IPS-20b (cell line): ENCODE data around the gene URM1.
"Not testable (repeated sequence)": the region's sequence is repeated elsewhere in the genome, so short reads cannot be mapped to it uniquely, and the experiment has no call there.

ENCODE experiments used
- H3K27ac ChIP-seq: one replicate; pipeline ENCODE4 v1.5.1; 2013; ENCODE audit warnings: low read length
- H3K27me3 ChIP-seq: 2 replicates; pipeline ENCODE4 v1.6.1; 2013; ENCODE audit warnings: mild to moderate bottlenecking, low read length, inconsistent platforms; ENCODE audit not compliant: insufficient read depth
- H3K36me3 ChIP-seq: 2 replicates; pipeline ENCODE4 v1.6.1; 2013; ENCODE audit warnings: low read depth, mild to moderate bottlenecking, inconsistent platforms, low read length, moderate library complexity; ENCODE audit not compliant: insufficient read depth
- H3K4me1 ChIP-seq: 2 replicates; pipeline ENCODE4 v1.6.1; 2013; ENCODE audit warnings: mild to moderate bottlenecking, control low read depth, inconsistent platforms, low read length, moderate library complexity; ENCODE audit not compliant: insufficient read depth
- H3K4me3 ChIP-seq: 2 replicates; pipeline ENCODE4 v1.5.1; 2013; ENCODE audit warnings: mild to moderate bottlenecking, low read length, inconsistent platforms
- H3K9ac ChIP-seq: 2 replicates; pipeline ENCODE4 v1.6.1; 2013; ENCODE audit warnings: low read depth, mild to moderate bottlenecking, inconsistent platforms, low read length, moderate library complexity
- H3K9me3 ChIP-seq: 2 replicates; pipeline ENCODE4 v1.6.1; 2013; ENCODE audit warnings: mild to moderate bottlenecking, low read depth, low read length, inconsistent platforms; ENCODE audit not compliant: insufficient read depth

Gene URM1

GRCh38 chr9:128338852-128339614, 32.1 kb upstream of the URM1 start:
- not testable (repeated sequence) for H3K27ac ChIP-seq, H3K9me3 ChIP-seq, H3K4me1 ChIP-seq, H3K27me3 ChIP-seq, H3K4me3 ChIP-seq, H3K36me3 ChIP-seq, H3K9ac ChIP-seq

GRCh38 chr9:128339761-128340690, 31.1 kb upstream of the URM1 start, which contains the start of gene SLC27A4:
Gene SLC27A4, plus strand, starts transcription at chr9:128340527. Its CDS starts 2,606 bp downstream, at chr9:128343133.
- Histone ChIP-seq H3K9me3 (no peaks in the 10 kb centered on the region), H3K4me3 (peak within 1 kb of the TSS; percentile 85), H3K36me3 (peaks cover 15% of the 10 kb centered on the region), H3K9ac (peak within 1 kb of the TSS; percentile 58; the same call in 1 of the 2 replicates), H3K4me1 (no peaks in the 10 kb centered on the region), H3K27me3 (peaks cover 3% of the 10 kb centered on the region; the same call in 1 of the 2 replicates), H3K27ac (no peak within 1 kb of the TSS)

- Histone ChIP-seq H3K27me3 (peaks cover 3% of the 10 kb centered on the region; the same call in 1 of the 2 replicates), H3K9ac (peak overlapping the region; percentile 58; the same call in 1 of the 2 replicates), H3K27ac (no peak overlapping the region), H3K36me3 (peaks cover 23% of the 10 kb centered on the region), H3K9me3 (no peaks in the 10 kb centered on the region), H3K4me3 (peak overlapping the region; percentile 85), H3K4me1 (no peaks in the 10 kb centered on the region)
Observed at GRCh38 chr9:128340691-128341434, 30.3 kb upstream of the URM1 start.

- peaks cover 3% of the 10 kb centered on the region; the same call in 1 of the 2 replicates for H3K27me3 ChIP-seq
- peaks cover 25% of the 10 kb centered on the region for H3K36me3 ChIP-seq
- peak overlapping the region; percentile 58; the same call in 1 of the 2 replicates for H3K9ac ChIP-seq
- no peaks in the 10 kb centered on the region for H3K9me3 ChIP-seq
- H3K4me1 ChIP-seq, result no peaks in the 10 kb centered on the region
- H3K4me3 ChIP-seq, result peak overlapping the region; percentile 85
- H3K27ac ChIP-seq, result no peak overlapping the region
Observed at GRCh38 chr9:128341435-128341849, 29.7 kb upstream of the URM1 start.

- Histone ChIP-seq H3K4me1 (no peaks in the 10 kb centered on the region), H3K27ac (no peak overlapping the region), H3K9ac (no peak overlapping the region)
Observed at GRCh38 chr9:128342971-128343680, 28.0 kb upstream of the URM1 start.

GRCh38 chr9:128343855-128344254, 27.3 kb upstream of the URM1 start:
- Histone ChIP-seq H3K36me3 (peaks cover 46% of the 10 kb centered on the region), H3K27ac (no peak overlapping the region), H3K4me1 (no peaks in the 10 kb centered on the region), H3K4me3 (no peak overlapping the region), H3K9ac (no peak overlapping the region), H3K9me3 (no peaks in the 10 kb centered on the region), H3K27me3 (peaks cover 3% of the 10 kb centered on the region; the same call in 1 of the 2 replicates)

More at GRCh38 chr9:128342971-128343680, 28.0 kb upstream of the URM1 start:
- Histone ChIP-seq H3K27me3 (peaks cover 3% of the 10 kb centered on the region; the same call in 1 of the 2 replicates), H3K9me3 (no peaks in the 10 kb centered on the region), H3K4me3 (no peak overlapping the region), H3K36me3 (peaks cover 39% of the 10 kb centered on the region)

- Histone ChIP-seq H3K9me3 (no peaks in the 10 kb centered on the region), H3K27me3 (peaks cover 3% of the 10 kb centered on the region; the same call in 1 of the 2 replicates), H3K36me3 (peaks cover 56% of the 10 kb centered on the region), H3K27ac (no peak overlapping the region), H3K4me3 (no peak overlapping the region), H3K4me1 (no peaks in the 10 kb centered on the region), H3K9ac (no peak overlapping the region)
Observed at GRCh38 chr9:128344931-128345605, 26.1 kb upstream of the URM1 start.

- H3K4me3 ChIP-seq, result no peak overlapping the region
Observed at GRCh38 chr9:128349125-128349524, 22.0 kb upstream of the URM1 start.

GRCh38 chr9:128349772-128350171, 21.4 kb upstream of the URM1 start:
- H3K4me3 ChIP-seq, result no peak overlapping the region
- H3K9me3 ChIP-seq, result no peaks in the 10 kb centered on the region
- H3K9ac ChIP-seq, result no peak overlapping the region
- H3K36me3 ChIP-seq, result peaks cover 49% of the 10 kb centered on the region
- no peaks in the 10 kb centered on the region for H3K27me3 ChIP-seq
- H3K4me1 ChIP-seq, result no peaks in the 10 kb centered on the region
- H3K27ac ChIP-seq, result no peak overlapping the region

More at GRCh38 chr9:128349125-128349524, 22.0 kb upstream of the URM1 start:
- Histone ChIP-seq H3K9me3 (no peaks in the 10 kb centered on the region), H3K4me1 (no peaks in the 10 kb centered on the region), H3K36me3 (peaks cover 54% of the 10 kb centered on the region), H3K27ac (no peak overlapping the region), H3K9ac (no peak overlapping the region), H3K27me3 (no peaks in the 10 kb centered on the region)

GRCh38 chr9:128355451-128355850, 15.7 kb upstream of the URM1 start:
- peaks cover 4% of the 10 kb centered on the region for H3K36me3 ChIP-seq
- no peak overlapping the region for H3K27ac ChIP-seq
- no peaks in the 10 kb centered on the region for H3K9me3 ChIP-seq
- H3K27me3 ChIP-seq, result no peaks in the 10 kb centered on the region
- no peaks in the 10 kb centered on the region for H3K4me1 ChIP-seq
- H3K9ac ChIP-seq, result no peak overlapping the region
- H3K4me3 ChIP-seq, result no peak overlapping the region
